Measurements from ENCODE around the gene JAK3.

- TF ChIP-seq CTCF (IDR thresholded peaks at IDR 0.05; ENCODE audit: low read length) (peak; percentile 91), EZH2 (IDR thresholded peaks at IDR 0.05; ENCODE audit: borderline replicate concordance, low read length) (no peak)
Measured at GRCh38 chr19:17855280-17856152, 7.7 kb upstream of the JAK3 start.
